Smooth muscle cell (in vitro differentiated cells): ENCODE measurements around the gene LAMB1. TPM values are rescaled to one million over a fixed set of nuclear protein-coding genes. Genes with fewer than 3 reads are reported as not detected.

Experiments
- DNase-seq: peaks from one replicate; lab custom pipeline; 2025; ENCODE audit not compliant: unreplicated experiment; lab: John Stamatoyannopoulos, UW
- H2AFZ ChIP-seq: fragments of 200-600 bp; sonication (generic); 2 replicates; pipeline ENCODE4 v1.6.0; 2016; ENCODE audit warnings: antibody characterized with exemption, low read depth, mild to moderate bottlenecking
- H3F3A ChIP-seq: fragments of 200-600 bp; sonication (generic); 2 replicates; pipeline ENCODE4 v1.6.0; 2017; ENCODE audit warnings: antibody characterized with exemption, low read depth
- H3K27ac ChIP-seq: fragments of 200-600 bp; sonication (generic); 2 replicates; pipeline ENCODE4 v1.5.1; 2016; ENCODE audit warnings: low read depth, mild to moderate bottlenecking
- H3K27me3 ChIP-seq: fragments of 200-600 bp; sonication (generic); 2 replicates; pipeline ENCODE4 v1.6.1; 2016; ENCODE audit warnings: low read depth, mild to moderate bottlenecking
- H3K36me3 ChIP-seq: fragments of 200-600 bp; sonication (generic); 2 replicates; pipeline ENCODE4 v1.5.1; 2016; ENCODE audit warnings: low read depth
- H3K4me1 ChIP-seq: fragments of 200-600 bp; sonication (generic); 2 replicates; pipeline ENCODE4 v1.5.1; 2016; ENCODE audit warnings: low read depth
- H3K4me2 ChIP-seq: fragments of 200-600 bp; sonication (generic); 2 replicates; pipeline ENCODE4 v1.6.0; 2016; ENCODE audit warnings: mild to moderate bottlenecking
- H3K4me3 ChIP-seq: fragments of 200-600 bp; sonication (generic); 2 replicates; pipeline ENCODE4 v1.5.1; 2016; ENCODE audit warnings: mild to moderate bottlenecking
- H3K79me2 ChIP-seq: fragments of 200-600 bp; sonication (generic); 2 replicates; pipeline ENCODE4 v1.6.0; 2016; ENCODE audit warnings: low read depth, mild to moderate bottlenecking
- H3K9ac ChIP-seq: fragments of 200-600 bp; sonication (generic); 2 replicates; pipeline ENCODE4 v1.6.0; 2016; ENCODE audit warnings: low read depth
- H3K9me3 ChIP-seq: fragments of 200-600 bp; sonication (generic); replicated peaks from 2 replicates; pipeline ENCODE4 v1.5.1; 2016; ENCODE audit warnings: low read depth
- H4K20me1 ChIP-seq: fragments of 200-600 bp; sonication (generic); 2 replicates; pipeline ENCODE4 v1.6.0; 2016; ENCODE audit warnings: low read depth
- CTCF ChIP-seq: fragments of 200-600 bp; sonication (generic); IDR thresholded peaks from 2 replicates; pipeline ENCODE4 v1.5.1; 2017; ENCODE audit warnings: borderline replicate concordance, mild to moderate bottlenecking, antibody characterized with exemption; ENCODE audit not compliant: insufficient read depth, poor library complexity, severe bottlenecking
- WGBS: methylation state at CpG from one replicate; pipeline ENCODE4 v1.1.7; 2016; ENCODE audit warnings: low lambda C conversion rate; 5-methylcytosine and 5-hydroxymethylcytosine counted together
- polyA plus RNA-seq: library from polyadenylated mRNA; unstranded; fragments of >200 nt; fragmentation: Nextera tagmentation; extraction: Ambion mirVana; gene quantifications from 2 replicates; pipeline ENCODE4 v1.2.1, GENCODE V29; 2016
- total RNA-seq: library from RNA; depleted of rRNA; stranded (reverse); fragments of >200 nt; gene quantifications from 2 replicates; pipeline ENCODE4 v1.2.3, GENCODE V29; 2014

The LAMB1 gene
- total and polyA plus RNA-seq, 2 experiments from 2014 or later = 191 to 244 TPM

DNA sequence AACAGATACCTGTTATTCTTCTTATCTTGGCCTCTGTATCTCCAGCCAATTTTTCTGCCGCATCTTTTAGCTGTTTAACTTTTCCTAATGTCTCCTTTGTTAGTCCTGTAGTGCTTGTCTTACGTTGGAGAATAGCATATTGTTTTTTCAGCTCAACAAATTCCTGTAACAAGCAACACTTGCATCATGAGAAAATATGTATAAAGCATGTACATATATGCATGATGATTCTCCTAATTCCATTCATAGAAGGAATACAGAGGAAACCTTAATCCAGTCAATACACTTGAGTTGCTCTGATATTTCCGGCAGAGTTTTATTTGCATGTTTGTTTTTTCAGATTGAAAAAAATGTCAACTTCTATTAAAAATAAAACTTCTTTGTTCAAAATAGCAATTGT is 26.1 kb upstream of the LAMB1 start:
- Histone ChIP-seq H3K4me2 (no peak overlapping the region), H3K9ac (no peak overlapping the region), H3K4me1 (peaks cover 12% of the 10 kb centered on the region), H3K27me3 (no peaks in the 10 kb centered on the region), H2AFZ (no peak overlapping the region), H4K20me1 (no peaks in the 10 kb centered on the region), H3K27ac (no peak overlapping the region), H3K9me3 (no peaks in the 10 kb centered on the region), H3K4me3 (no peak overlapping the region), H3K79me2 (no peaks in the 10 kb centered on the region), H3K36me3 (no peaks in the 10 kb centered on the region), H3F3A (no peaks in the 10 kb centered on the region)
- TF ChIP-seq CTCF = no peak
- no peak for DNase-seq
- whole genome bisulfite sequencing = 94% methylated on average over 3 of the region's 3 CpGs

DNA sequence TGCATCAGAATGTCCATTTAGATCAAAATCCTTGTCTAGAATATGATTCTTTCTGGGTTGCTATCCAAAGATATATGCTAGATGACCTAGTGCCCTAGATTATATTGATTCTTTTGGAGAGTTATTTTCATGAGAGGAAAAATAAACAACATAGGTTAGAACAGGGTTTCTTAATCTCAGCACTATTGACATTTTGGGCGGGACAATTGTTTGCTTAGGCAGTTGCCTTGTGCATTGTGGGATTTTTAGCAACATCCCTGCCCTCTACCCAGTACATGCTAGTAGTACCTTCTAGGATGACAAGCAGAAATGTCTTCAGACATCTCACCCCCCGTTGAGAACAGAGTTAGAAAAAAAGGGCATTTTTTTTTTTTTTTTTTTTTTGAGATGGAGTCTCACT is 25.1 kb upstream of the LAMB1 start:
- Histone ChIP-seq H3K4me2 (no peak overlapping the region), H2AFZ (no peak overlapping the region), H3K4me1 (peaks cover 10% of the 10 kb centered on the region), H3K27ac (no peak overlapping the region), H3K9ac (no peak overlapping the region), H3K9me3 (no peaks in the 10 kb centered on the region), H3F3A (no peaks in the 10 kb centered on the region), H3K4me3 (no peak overlapping the region), H3K27me3 (no peaks in the 10 kb centered on the region), H3K79me2 (no peaks in the 10 kb centered on the region), H3K36me3 (no peaks in the 10 kb centered on the region), H4K20me1 (no peaks in the 10 kb centered on the region)
- TF ChIP-seq CTCF = no peak
- DNase-seq = no peak
- 88% methylated on average over 2 of the region's 2 CpGs for WGBS

DNA sequence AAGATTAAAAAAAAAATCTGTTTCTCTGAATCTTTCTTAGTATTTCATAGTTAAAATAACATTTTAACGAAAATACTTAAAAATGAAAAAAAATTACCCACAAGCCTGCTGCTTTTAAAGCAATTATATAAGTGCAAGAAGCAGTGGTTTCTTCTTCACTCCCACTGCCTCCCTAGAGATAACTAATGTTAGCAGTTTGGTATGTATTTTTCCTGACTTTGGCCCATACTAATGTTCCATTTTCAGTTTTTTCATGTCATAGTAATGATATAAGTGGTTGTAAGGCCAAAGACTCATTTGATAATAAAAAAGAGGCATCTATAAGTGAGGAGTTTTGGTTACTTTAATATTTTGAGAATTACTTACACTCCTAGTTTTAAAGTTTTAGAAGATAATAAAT is 24.3 kb upstream of the LAMB1 start:
- Histone ChIP-seq H3K36me3 (no peaks in the 10 kb centered on the region), H3K27me3 (no peaks in the 10 kb centered on the region), H3K9ac (no peak overlapping the region), H4K20me1 (no peaks in the 10 kb centered on the region), H3K27ac (no peak overlapping the region), H3K4me1 (peaks cover 10% of the 10 kb centered on the region), H3K4me3 (no peak overlapping the region), H3K4me2 (no peak overlapping the region), H3K79me2 (no peaks in the 10 kb centered on the region), H3F3A (no peaks in the 10 kb centered on the region), H2AFZ (no peak overlapping the region), H3K9me3 (no peaks in the 10 kb centered on the region)
- DNase-seq = no peak
- no peak for TF ChIP-seq CTCF
- WGBS = 89% methylated on average over 1 of the region's 1 CpG

- Histone ChIP-seq H3K9ac (no peak overlapping the region), H2AFZ (no peak overlapping the region), H3K79me2 (no peaks in the 10 kb centered on the region), H3F3A (no peaks in the 10 kb centered on the region), H3K4me2 (no peak overlapping the region), H3K4me1 (peaks cover 10% of the 10 kb centered on the region), H3K4me3 (no peak overlapping the region), H4K20me1 (no peaks in the 10 kb centered on the region), H3K9me3 (no peaks in the 10 kb centered on the region), H3K27ac (no peak overlapping the region), H3K27me3 (no peaks in the 10 kb centered on the region), H3K36me3 (no peaks in the 10 kb centered on the region)
- TF ChIP-seq CTCF = no peak
- WGBS = 98% methylated on average over 3 of the region's 3 CpGs
- no peak for DNase-seq
Observed at GRCh38 chr7:108026647-108027046, 23.7 kb upstream of the LAMB1 start.
